ENCODE measurements around the gene PRC1.

GRCh38 chr15:90970274-90970673 lies 24.1 kb downstream of the PRC1 start:
- TF ChIP-seq CTCF (conservative IDR thresholded peaks at IDR 0.05 in 1 of 2, IDR thresholded peaks at IDR 0.05 in 1 of 2; ENCODE audit: extremely low read depth in 1 of 2, insufficient read depth in 1 of 2, low read depth in 1 of 2, low read length in 2 of 2) (no peak), EZH2 (IDR thresholded peaks at IDR 0.05; ENCODE audit: borderline replicate concordance, low read length) (no peak)
